Activated CD8-positive, alpha-beta T cell treated with anti-CD3 and anti-CD28 coated beads, Interleukin-2, amount 10 ng/mL, durations not matched to agents 7 days and 5 days (primary cell): Measurements from ENCODE around the gene EFNA2. TPM values are rescaled to one million over a fixed set of nuclear protein-coding genes. Genes with fewer than 3 reads are reported as not detected.

Experiments used
- ATAC-seq: fragments of 150-1000 bp; cut with Tn5 transposase; one replicate; pipeline ENCODE4 v1.10.0; 2021; ENCODE audit warnings: moderate library complexity
- CTCF ChIA-PET: fragments of 350-600 bp; sonication (Branson Sonifier 250); formaldehyde crosslinking; loops from one replicate; lab custom pipeline; 2021; ENCODE audit warnings: antibody characterized with exemption; lab: Charles Lee
- POLR2A ChIA-PET: fragments of 350-600 bp; sonication (Branson Sonifier 250); formaldehyde crosslinking; loops from one replicate; lab custom pipeline; 2021; ENCODE audit warnings: antibody characterized with exemption; lab: Charles Lee
- DNase-seq: peaks from one replicate; pipeline ENCODE4 v3.0.0-alpha.2; 2020
- H3K27ac Mint-ChIP-seq: one replicate; pipeline ENCODE4 v1.8.0; 2021; ENCODE audit warnings: mild to moderate bottlenecking, mixed read lengths
- H3K27me3 Mint-ChIP-seq: one replicate; pipeline ENCODE4 v1.8.0; 2021; ENCODE audit warnings: low read depth, mixed read lengths
- H3K36me3 Mint-ChIP-seq: one replicate; pipeline ENCODE4 v1.8.0; 2021; ENCODE audit warnings: low read depth, mixed read lengths
- H3K4me1 Mint-ChIP-seq: one replicate; pipeline ENCODE4 v1.8.0; 2021; ENCODE audit warnings: low read depth, mixed read lengths
- H3K4me3 Mint-ChIP-seq: one replicate; pipeline ENCODE4 v1.8.0; 2021; ENCODE audit warnings: mild to moderate bottlenecking, mixed read lengths
- H3K9me3 Mint-ChIP-seq: one replicate; pipeline ENCODE4 v1.8.0; 2022; ENCODE audit warnings: mixed read lengths; ENCODE audit not compliant: insufficient read depth
- total RNA-seq, 2 experiments: library from RNA; stranded (reverse); gene quantifications; one replicate each; pipeline ENCODE4 v1.2.3, GENCODE V29; 2021

Gene EFNA2
- total RNA-seq, 2 experiments from 2014 or later, result not detected

DNA sequence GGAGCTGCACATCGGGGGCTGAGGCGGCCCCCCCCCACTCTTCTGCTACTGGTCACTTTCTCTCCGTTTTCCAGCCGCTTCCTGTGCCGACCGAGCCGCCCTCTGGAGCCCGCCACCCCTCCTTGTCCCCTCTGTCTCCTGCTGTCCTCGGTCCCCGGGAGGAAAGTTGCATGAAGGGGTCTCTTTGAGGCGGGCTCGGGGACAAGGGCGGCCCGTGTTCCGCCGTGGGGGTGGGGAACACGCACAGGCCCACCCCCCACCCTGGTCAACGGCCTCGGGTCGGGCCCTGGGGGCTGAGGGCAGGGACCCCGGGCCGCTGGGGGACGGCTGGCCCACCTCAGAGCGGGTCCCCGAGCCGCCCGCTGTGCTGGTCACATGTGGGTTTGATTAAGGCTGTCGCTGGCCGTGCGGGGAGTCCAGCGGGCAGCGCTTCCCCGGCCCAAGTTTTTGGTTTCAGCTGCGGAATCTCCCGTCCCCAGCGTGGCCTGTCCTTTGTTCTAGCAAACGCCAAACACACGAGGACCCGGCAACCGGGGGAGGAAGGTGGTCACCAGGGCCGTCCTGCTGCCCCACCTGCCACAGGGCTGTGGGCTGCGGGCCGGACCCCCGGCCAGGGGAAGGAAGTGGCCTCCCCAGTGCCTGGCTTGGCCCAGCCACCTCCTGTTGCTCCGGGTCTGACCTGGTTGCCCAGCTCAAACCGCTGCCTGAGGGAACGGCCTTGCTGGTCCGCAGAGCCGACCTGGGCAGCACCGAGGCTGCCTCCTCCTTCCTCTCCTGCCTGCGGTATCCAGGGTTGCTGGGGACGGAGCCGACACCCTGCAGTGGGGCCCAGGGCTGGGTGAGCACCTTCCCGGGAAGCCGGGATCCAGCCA, 1.9 kb downstream of the EFNA2 start:
- H3K9me3 Mint-ChIP-seq, result no peaks in the 10 kb centered on the region
- no peak overlapping the region for H3K27ac Mint-ChIP-seq
- ATAC-seq, result no peak
- no peak overlapping the region for H3K4me3 Mint-ChIP-seq
- no peak for DNase-seq
- peaks cover 25% of the 10 kb centered on the region for H3K27me3 Mint-ChIP-seq
- H3K36me3 Mint-ChIP-seq, result no peaks in the 10 kb centered on the region
- ChIA-PET CTCF (no interaction called here), POLR2A (no interaction called here)
- H3K4me1 Mint-ChIP-seq, result peaks cover 7% of the 10 kb centered on the region

DNA sequence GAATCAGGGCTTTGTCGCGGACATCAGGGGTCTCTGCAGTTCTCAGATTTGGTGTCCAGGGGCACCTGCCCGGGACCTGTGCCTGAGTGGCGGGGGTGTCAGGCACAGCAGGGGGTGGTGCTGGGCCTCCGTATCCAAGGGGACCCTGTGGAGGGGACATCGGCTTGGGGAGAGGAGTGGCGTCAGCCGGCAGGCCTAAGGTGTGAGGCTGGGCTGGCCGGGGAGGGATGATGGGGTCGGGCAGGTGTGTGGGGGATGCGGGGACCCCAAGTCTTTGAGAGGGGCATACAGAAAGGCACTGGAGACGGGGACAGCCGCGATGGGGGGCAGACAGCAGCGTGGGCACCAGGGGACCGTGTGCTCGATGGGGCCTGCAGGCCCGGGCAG, 2.5 kb downstream of the EFNA2 start:
- Mint-ChIP-seq H3K4me3 (no peak overlapping the region), H3K36me3 (no peaks in the 10 kb centered on the region), H3K27me3 (peaks cover 25% of the 10 kb centered on the region), H3K27ac (no peak overlapping the region), H3K9me3 (no peaks in the 10 kb centered on the region), H3K4me1 (peaks cover 7% of the 10 kb centered on the region)
- POLR2A ChIA-PET, result no interaction called here
- ATAC-seq, result no peak
- DNase-seq, result no peak
- CTCF ChIA-PET, result no interaction called here

DNA sequence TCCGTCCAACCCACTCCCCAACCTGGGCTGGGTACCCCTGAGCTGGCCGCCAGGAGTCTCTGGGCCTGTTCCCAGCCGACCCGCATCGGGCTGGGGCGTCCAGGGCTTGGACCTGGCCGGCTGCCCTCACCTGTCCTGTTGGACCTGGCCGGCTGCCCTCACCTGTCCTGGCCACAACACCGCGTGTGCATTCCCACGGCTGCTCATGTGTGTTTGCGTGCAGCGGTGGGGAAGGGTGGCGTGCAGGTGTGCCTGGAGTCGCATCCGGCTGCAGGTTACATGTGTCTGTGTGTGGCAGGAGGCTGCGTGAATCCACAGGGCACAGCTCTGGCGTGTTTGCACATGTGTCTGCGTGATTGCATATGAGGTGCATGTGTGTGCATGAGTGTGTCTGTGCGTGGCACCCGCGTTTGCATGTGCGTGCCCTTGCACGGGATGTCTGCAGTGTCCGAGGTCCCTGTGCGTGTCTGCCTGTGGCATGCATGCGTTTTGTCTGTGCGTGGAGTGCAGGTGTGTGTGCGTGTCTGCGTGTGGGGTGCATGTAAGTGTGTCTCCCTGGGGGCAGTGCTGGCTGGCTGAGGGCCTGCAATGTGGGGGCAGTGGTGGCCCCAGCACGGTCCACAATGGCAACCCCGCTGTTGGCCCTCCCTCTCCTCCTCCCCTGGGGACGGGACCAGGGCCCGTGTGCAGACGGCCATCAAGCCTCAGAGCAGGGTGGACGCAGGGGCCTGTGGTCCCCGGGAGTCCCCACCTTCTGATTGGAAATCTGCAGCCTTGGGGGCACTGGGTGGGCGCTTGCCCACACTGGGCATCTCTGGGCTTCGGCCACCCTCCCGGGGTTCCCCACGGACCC, 3.4 kb downstream of the EFNA2 start:
- DNase-seq (no peak), ATAC-seq (no peak)
- Mint-ChIP-seq H3K4me1 (peaks cover 7% of the 10 kb centered on the region), H3K27me3 (peaks cover 25% of the 10 kb centered on the region), H3K4me3 (no peak overlapping the region), H3K27ac (no peak overlapping the region), H3K36me3 (no peaks in the 10 kb centered on the region), H3K9me3 (no peaks in the 10 kb centered on the region)
- ChIA-PET CTCF (no interaction called here), POLR2A (no interaction called here)

DNA sequence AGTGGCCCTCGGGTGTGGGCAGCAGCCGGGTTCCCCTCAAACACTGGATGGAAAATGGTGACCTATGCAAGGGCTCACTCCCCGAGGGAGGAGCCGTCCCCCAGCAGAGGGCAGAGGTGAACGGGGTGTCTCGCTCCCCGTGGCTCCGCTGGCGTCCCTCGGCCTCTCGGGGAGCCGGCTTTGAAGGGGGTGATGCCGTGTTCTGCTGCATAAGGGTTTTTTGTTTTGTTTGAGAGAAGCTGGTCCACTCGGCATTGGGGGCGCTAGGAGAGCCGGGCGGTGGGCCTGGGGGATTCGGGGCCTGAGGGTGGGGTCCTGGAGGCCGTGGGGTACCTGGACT, 4.0 kb downstream of the EFNA2 start:
- Mint-ChIP-seq H3K4me3 (no peak overlapping the region), H3K27me3 (peaks cover 19% of the 10 kb centered on the region), H3K9me3 (no peaks in the 10 kb centered on the region), H3K36me3 (no peaks in the 10 kb centered on the region), H3K4me1 (peaks cover 7% of the 10 kb centered on the region), H3K27ac (no peak overlapping the region)
- DNase-seq, result no peak
- POLR2A ChIA-PET, result no interaction called here
- CTCF ChIA-PET, result no interaction called here
- ATAC-seq, result no peak

DNA sequence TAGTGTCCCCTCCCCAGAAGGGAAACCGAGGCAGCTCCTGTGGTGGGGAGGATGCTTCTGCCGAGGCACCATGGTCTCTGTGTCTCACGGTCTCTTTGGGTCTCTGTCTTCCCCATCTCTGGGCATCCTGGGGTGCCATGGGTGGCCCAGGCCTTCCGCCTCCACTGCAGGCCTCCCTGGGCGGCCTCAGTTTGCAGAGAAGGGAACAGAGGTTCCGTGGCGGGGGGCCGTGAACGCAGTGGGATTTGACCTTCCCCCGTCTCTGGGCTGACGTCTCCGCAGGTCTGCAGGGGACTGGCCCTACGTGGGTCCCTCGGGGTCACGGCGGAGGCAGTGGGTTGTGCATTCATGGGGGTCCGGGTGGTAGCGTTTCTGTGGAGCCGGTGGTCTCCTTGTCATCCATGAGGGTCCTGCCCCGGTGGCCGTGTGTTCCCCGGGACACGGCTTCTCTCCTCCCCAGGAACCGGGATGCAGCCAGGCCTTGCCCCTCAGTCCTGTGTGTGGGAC, 4.6 kb downstream of the EFNA2 start:
- H3K9me3 Mint-ChIP-seq, result no peaks in the 10 kb centered on the region
- no peak overlapping the region for H3K4me3 Mint-ChIP-seq
- ChIA-PET POLR2A (no interaction called here), CTCF (no interaction called here)
- no peaks in the 10 kb centered on the region for H3K36me3 Mint-ChIP-seq
- H3K27me3 Mint-ChIP-seq, result peaks cover 13% of the 10 kb centered on the region
- ATAC-seq, result no peak
- H3K27ac Mint-ChIP-seq, result no peak overlapping the region
- DNase-seq, result no peak
- peaks cover 2% of the 10 kb centered on the region for H3K4me1 Mint-ChIP-seq

DNA sequence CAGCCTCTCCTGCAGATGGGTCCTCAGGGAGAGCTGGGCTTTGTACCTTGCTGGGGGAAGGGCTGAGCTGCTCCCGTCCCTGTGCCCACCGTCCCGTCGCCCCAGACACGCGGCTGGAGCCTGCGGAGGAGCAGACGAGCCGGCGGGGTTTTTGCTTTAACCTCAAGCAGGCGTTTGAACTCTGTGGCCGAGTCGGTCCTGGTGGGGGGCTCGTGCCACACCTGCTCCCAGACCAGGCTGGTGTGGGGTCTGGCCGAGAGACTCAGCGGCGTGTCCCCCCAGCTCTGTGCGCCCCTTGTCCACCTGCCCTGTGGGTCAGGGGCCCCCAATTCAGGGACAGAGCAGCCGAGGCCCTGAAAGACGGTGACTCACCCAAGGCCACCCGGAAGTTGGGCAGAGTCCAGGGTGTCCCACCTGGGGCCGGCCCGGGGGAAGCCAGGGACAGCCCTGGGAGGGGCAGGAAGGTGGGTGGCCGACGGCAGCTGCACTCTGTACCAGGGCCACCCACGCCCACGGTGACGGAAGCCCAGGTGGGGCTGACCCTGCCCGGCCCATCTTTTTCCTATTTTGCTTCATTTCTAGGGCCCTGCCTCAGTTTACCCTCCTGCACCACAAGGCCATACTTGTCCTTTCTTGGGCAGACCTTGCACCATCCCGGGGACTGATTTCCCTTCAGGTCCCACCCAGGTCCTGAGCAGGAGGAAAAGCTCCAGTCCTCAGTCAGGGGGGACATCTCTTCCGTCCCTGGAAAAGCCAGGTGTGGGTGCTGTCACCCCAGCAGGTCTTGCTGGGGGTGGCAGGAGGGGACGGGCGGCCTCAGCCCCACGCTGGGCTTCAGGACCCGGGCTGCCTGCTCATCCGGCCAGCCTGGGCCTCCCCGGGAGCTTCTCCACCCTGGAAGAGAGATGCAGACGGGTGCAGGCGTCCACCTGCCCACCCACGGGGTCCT, 5.3 kb downstream of the EFNA2 start:
- Mint-ChIP-seq H3K27me3 (peaks cover 12% of the 10 kb centered on the region), H3K4me1 (peaks cover 2% of the 10 kb centered on the region), H3K4me3 (no peak overlapping the region), H3K9me3 (no peaks in the 10 kb centered on the region), H3K27ac (no peak overlapping the region), H3K36me3 (no peaks in the 10 kb centered on the region)
- CTCF ChIA-PET, result no interaction called here
- DNase-seq, result no peak
- POLR2A ChIA-PET, result no interaction called here
- no peak for ATAC-seq

DNA sequence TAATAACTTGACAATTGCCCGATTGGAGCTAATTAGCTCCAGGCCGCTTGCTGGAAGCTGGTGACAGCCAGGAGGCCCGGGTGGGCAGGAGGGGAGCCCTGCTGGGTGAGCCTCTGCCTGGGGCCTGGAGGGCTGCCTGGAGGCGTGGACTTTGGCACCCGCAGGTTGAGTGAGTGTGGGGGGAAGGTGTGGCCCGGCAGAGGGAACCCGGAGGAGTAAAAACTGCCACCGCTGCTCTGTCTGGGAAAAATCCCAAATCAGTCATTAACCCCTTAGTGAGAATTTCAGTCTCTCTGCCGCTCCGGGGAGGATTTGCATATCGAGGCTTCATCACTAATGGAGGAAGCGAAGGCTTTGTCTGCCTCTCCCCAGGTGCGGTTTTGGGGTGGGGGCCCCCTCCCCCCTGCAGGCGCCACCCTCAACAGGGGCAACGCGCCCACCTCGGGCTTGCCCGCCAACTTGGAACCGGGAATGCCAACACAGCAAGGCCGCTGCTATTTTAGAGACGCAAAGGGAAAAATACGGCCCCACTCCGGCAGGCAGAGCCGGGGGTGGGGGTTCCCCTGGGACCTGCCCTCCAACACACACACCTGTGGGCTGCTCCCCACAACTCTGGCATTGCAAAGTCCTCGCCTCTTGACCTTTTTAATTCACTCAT, 6.2 kb downstream of the EFNA2 start:
- H3K4me3 Mint-ChIP-seq, result no peak overlapping the region
- DNase-seq (no peak), ATAC-seq (no peak)
- peaks cover 7% of the 10 kb centered on the region for H3K27me3 Mint-ChIP-seq
- no peaks in the 10 kb centered on the region for H3K9me3 Mint-ChIP-seq
- POLR2A ChIA-PET, result no interaction called here
- no peaks in the 10 kb centered on the region for H3K4me1 Mint-ChIP-seq
- no peaks in the 10 kb centered on the region for H3K36me3 Mint-ChIP-seq
- H3K27ac Mint-ChIP-seq, result no peak overlapping the region
- CTCF ChIA-PET, result no interaction called here

DNA sequence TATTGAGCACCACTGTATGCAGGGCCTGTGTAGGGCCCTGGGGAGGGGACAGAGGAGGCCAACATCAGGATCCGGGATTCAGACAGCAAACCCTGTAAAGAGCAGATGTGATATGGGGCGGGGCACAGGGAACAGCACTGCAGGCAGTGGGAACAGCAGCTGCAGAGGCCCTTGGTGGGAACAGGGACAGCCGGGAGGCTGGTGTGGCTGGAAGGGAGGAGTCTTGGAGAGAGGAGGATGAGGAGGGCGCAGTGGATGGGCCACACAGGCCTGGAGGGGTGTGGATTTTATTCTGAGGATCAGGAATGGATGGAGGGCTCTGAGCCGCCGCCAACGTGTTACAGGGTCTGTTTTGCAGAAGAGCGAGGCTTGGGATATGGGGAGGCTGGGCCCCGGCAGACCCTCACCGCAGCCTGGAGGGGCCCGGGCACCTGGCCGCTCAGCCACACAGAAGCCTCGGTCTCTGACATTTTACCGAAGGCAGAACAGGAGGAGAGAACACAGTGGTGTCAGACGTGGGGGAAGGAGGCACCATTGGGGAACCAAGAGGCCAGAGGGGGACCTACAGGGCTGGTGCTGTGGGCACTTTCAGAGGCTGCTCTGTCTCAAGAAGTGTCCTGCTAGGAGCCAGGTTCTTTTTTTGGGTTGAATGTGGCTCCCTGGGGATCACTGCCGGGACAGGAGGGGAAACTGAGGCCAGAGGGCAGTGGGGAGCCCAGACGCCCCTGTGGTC, 6.9 kb downstream of the EFNA2 start:
- DNase-seq (no peak), ATAC-seq (no peak)
- H3K27me3 Mint-ChIP-seq, result peaks cover 7% of the 10 kb centered on the region
- no peaks in the 10 kb centered on the region for H3K36me3 Mint-ChIP-seq
- H3K27ac Mint-ChIP-seq, result no peak overlapping the region
- ChIA-PET POLR2A (no interaction called here), CTCF (no interaction called here)
- no peaks in the 10 kb centered on the region for H3K4me1 Mint-ChIP-seq
- H3K9me3 Mint-ChIP-seq, result no peaks in the 10 kb centered on the region
- H3K4me3 Mint-ChIP-seq, result no peak overlapping the region

DNA sequence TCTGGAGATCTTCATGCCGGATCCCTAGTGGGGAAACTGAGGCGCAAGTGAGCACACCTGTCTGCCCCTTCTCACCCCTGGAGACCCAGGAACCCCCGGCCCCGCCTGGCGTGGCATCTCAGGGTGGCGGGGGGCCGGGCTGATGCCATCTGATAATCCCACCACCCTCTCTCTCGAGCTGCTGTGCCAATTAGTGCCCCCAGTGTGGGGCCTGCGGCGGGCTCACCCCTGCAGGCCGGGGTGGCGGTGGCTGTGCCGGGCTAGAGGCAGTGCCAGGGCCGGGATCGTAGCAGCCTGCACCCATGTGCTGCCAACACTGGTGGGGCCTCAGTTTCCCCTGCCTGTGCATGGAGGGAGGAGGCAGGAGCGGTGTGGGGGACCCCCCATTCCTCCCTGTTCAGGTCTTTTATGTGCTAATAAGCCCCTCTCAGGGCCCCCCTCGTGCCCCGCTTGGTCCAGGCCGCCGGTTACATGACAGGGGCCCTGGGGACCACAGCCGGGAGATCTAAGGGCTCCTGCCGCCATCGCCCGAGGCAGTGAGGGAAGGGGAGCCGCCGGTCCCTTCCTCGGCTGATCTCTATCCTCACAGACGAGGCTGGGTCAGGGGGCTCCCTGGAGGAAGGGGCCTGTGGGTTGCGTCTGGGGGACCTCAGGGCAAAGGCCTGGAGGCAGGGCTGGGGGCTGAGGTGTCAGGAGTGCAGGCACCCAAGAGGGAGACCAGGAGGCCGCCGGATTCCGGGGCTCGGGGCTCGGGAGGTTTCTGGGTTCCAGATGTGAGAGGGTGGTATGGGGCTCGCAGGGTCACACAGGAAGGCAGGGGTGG, 8.3 kb downstream of the EFNA2 start:
- Mint-ChIP-seq H3K4me3 (no peak overlapping the region), H3K4me1 (no peaks in the 10 kb centered on the region), H3K27me3 (peaks cover 3% of the 10 kb centered on the region), H3K36me3 (no peaks in the 10 kb centered on the region), H3K27ac (no peak overlapping the region), H3K9me3 (no peaks in the 10 kb centered on the region)
- no peak for ATAC-seq
- ChIA-PET POLR2A (no interaction called here), CTCF (no interaction called here)
- DNase-seq, result no peak

DNA sequence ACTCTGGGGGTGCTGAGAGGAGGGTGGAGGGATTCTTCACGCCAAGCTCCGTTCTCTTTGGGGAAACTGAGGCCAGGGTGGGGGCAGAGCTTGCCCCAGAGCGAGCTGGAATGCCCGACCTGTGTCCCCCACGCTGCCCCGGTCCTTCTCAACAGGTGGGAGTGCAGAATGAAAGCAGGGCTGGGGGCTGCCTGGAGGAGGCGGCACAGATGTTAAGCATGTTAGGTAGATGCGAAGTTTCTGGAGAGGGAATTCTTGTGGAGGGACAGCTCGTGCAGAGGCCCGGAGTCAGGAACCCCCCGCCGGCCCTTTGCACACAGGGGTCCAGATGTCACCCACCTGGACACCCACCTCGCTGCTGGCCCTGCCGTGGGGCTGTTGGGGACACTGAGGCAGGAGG, 9.0 kb downstream of the EFNA2 start:
- no peak for ATAC-seq
- no peak overlapping the region for H3K27ac Mint-ChIP-seq
- no peaks in the 10 kb centered on the region for H3K4me1 Mint-ChIP-seq
- POLR2A ChIA-PET, result no interaction called here
- H3K36me3 Mint-ChIP-seq, result no peaks in the 10 kb centered on the region
- DNase-seq, result no peak
- no peaks in the 10 kb centered on the region for H3K9me3 Mint-ChIP-seq
- CTCF ChIA-PET, result no interaction called here
- H3K4me3 Mint-ChIP-seq, result no peak overlapping the region
- no peaks in the 10 kb centered on the region for H3K27me3 Mint-ChIP-seq
